Hepatocyte (in vitro differentiated cells): Measurements from ENCODE around the gene CRABP2.

Experiments used
- EZH2 ChIP-seq: fragments of 200-600 bp; sonication (generic); IDR thresholded peaks from 2 replicates; pipeline ENCODE4 v1.6.1; 2016; ENCODE audit warnings: antibody characterized with exemption, mild to moderate bottlenecking, borderline replicate concordance
- TF ChIP-seq, protein P1 (sequence below): fragments of 200-600 bp; sonication (generic); IDR thresholded peaks from 2 replicates; pipeline ENCODE4 v1.5.1; 2016; ENCODE audit warnings: antibody characterized with exemption, mild to moderate bottlenecking; ENCODE audit not compliant: poor library complexity

DNA sequence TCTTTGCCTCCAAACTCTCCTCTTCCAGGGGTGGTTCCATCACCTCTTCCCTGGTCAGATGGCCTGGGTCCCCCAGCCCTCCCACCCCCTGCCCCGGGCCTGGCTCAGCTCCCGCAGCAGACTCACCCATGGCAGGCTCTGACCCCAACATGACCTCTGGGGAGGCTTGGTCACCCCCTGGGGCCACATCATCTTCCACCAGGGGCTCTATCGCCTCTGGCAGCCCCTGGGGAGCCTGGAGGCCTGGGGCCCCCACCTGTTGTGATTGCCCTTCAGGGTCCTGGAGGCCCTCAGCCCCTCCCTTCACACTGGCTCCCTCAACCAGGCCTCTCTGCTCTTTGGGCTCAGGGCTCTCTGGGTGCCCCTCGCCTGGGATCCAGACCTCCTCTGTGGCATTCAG lies 34.6 kb downstream of the CRABP2 start:
- TF ChIP-seq, protein P1, sequence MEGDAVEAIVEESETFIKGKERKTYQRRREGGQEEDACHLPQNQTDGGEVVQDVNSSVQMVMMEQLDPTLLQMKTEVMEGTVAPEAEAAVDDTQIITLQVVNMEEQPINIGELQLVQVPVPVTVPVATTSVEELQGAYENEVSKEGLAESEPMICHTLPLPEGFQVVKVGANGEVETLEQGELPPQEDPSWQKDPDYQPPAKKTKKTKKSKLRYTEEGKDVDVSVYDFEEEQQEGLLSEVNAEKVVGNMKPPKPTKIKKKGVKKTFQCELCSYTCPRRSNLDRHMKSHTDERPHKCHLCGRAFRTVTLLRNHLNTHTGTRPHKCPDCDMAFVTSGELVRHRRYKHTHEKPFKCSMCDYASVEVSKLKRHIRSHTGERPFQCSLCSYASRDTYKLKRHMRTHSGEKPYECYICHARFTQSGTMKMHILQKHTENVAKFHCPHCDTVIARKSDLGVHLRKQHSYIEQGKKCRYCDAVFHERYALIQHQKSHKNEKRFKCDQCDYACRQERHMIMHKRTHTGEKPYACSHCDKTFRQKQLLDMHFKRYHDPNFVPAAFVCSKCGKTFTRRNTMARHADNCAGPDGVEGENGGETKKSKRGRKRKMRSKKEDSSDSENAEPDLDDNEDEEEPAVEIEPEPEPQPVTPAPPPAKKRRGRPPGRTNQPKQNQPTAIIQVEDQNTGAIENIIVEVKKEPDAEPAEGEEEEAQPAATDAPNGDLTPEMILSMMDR: no peak
- no peak for TF ChIP-seq EZH2
